Skeletal muscle satellite cell (primary cell): ENCODE results near the gene NFKBIZ.
"Not testable (repeated sequence)": the region's sequence is repeated elsewhere in the genome, so short reads cannot be mapped to it uniquely, and the experiment has no call there.

ENCODE experiments used
- H3K27me3 ChIP-seq: 2 replicates; pipeline ENCODE4 v1.7.0; 2013; ENCODE audit warnings: low read length; ENCODE audit not compliant: control insufficient read depth, insufficient read depth
- H3K36me3 ChIP-seq: 2 replicates; pipeline ENCODE4 v1.7.0; 2013; ENCODE audit warnings: mild to moderate bottlenecking, control low read depth, low read length; ENCODE audit not compliant: insufficient read depth
- H3K4me1 ChIP-seq: 2 replicates; pipeline ENCODE4 v1.7.0; 2013; ENCODE audit warnings: low read length; ENCODE audit not compliant: control insufficient read depth, insufficient read depth
- H3K4me2 ChIP-seq: 2 replicates; pipeline ENCODE4 v1.7.0; 2013; ENCODE audit warnings: mild to moderate bottlenecking, low read length
- H3K4me3 ChIP-seq: 2 replicates; pipeline ENCODE4 v1.7.0; 2013; ENCODE audit warnings: low read length
- H3K9ac ChIP-seq: 2 replicates; pipeline ENCODE4 v1.7.0; 2013; ENCODE audit warnings: mild to moderate bottlenecking, low read depth, low read length, moderate library complexity
- H3K9me3 ChIP-seq: replicated peaks from 2 replicates; pipeline ENCODE4 v1.7.0; 2013; ENCODE audit warnings: mild to moderate bottlenecking, control low read depth, low read length

Gene NFKBIZ

GRCh38 chr3:101862416-101863165 lies 13.3 kb downstream of the NFKBIZ start:
- Histone ChIP-seq H3K9me3 (no peaks in the 10 kb centered on the region), H3K4me1 (peaks cover 20% of the 10 kb centered on the region), H3K4me3 (no peak overlapping the region), H3K4me2 (no peak overlapping the region), H3K27me3 (no peaks in the 10 kb centered on the region), H3K36me3 (peaks cover 48% of the 10 kb centered on the region), H3K9ac (no peak overlapping the region)

- not testable (repeated sequence) for H3K4me3 ChIP-seq, H3K9ac ChIP-seq, H3K4me2 ChIP-seq, H3K27me3 ChIP-seq, H3K9me3 ChIP-seq
- Histone ChIP-seq H3K4me1 (peaks cover 29% of the 10 kb centered on the region), H3K36me3 (peaks cover 24% of the 10 kb centered on the region)
These were observed 15.6 kb downstream of the NFKBIZ start for GRCh38 chr3:101864926-101865325.

- peaks cover 34% of the 10 kb centered on the region for H3K4me1 ChIP-seq
- no peak overlapping the region for H3K4me2 ChIP-seq
- H3K9ac ChIP-seq, result no peak overlapping the region
- peaks cover 14% of the 10 kb centered on the region for H3K36me3 ChIP-seq
- no peaks in the 10 kb centered on the region for H3K27me3 ChIP-seq
- no peaks in the 10 kb centered on the region for H3K9me3 ChIP-seq
- H3K4me3 ChIP-seq, result no peak overlapping the region
These were observed 16.6 kb downstream of the NFKBIZ start for GRCh38 chr3:101865751-101866509.

GRCh38 chr3:101867511-101867910 lies 18.2 kb downstream of the NFKBIZ start:
- no peaks in the 10 kb centered on the region for H3K9me3 ChIP-seq
- no peak overlapping the region for H3K4me3 ChIP-seq
- no peaks in the 10 kb centered on the region for H3K36me3 ChIP-seq
- no peak overlapping the region for H3K9ac ChIP-seq
- peaks cover 34% of the 10 kb centered on the region for H3K4me1 ChIP-seq
- no peaks in the 10 kb centered on the region for H3K27me3 ChIP-seq
- no peak overlapping the region for H3K4me2 ChIP-seq

- no peak overlapping the region for H3K9ac ChIP-seq
- H3K4me2 ChIP-seq, result no peak overlapping the region
- H3K27me3 ChIP-seq, result no peaks in the 10 kb centered on the region
- no peak overlapping the region for H3K4me3 ChIP-seq
- no peaks in the 10 kb centered on the region for H3K36me3 ChIP-seq
- no peaks in the 10 kb centered on the region for H3K9me3 ChIP-seq
- H3K4me1 ChIP-seq, result peaks cover 34% of the 10 kb centered on the region
These were observed 18.7 kb downstream of the NFKBIZ start for GRCh38 chr3:101867996-101868395.

- Histone ChIP-seq H3K36me3 (no peaks in the 10 kb centered on the region), H3K9ac (no peak overlapping the region), H3K9me3 (no peaks in the 10 kb centered on the region), H3K4me2 (no peak overlapping the region), H3K4me1 (peaks cover 41% of the 10 kb centered on the region), H3K4me3 (no peak overlapping the region), H3K27me3 (no peaks in the 10 kb centered on the region)
These were observed 19.5 kb downstream of the NFKBIZ start for GRCh38 chr3:101868534-101869464.

- H3K4me3 ChIP-seq, result no peak overlapping the region
- no peaks in the 10 kb centered on the region for H3K27me3 ChIP-seq
- peaks cover 39% of the 10 kb centered on the region for H3K4me1 ChIP-seq
- no peaks in the 10 kb centered on the region for H3K9me3 ChIP-seq
- no peak overlapping the region for H3K9ac ChIP-seq
- H3K4me2 ChIP-seq, result no peak overlapping the region
- no peaks in the 10 kb centered on the region for H3K36me3 ChIP-seq
These were observed 20.8 kb downstream of the NFKBIZ start for GRCh38 chr3:101870138-101870537.

- Histone ChIP-seq H3K4me1 (peaks cover 23% of the 10 kb centered on the region), H3K4me2 (no peak overlapping the region), H3K4me3 (no peak overlapping the region), H3K9ac (no peak overlapping the region), H3K27me3 (no peaks in the 10 kb centered on the region), H3K36me3 (no peaks in the 10 kb centered on the region), H3K9me3 (no peaks in the 10 kb centered on the region)
These were observed 24.3 kb downstream of the NFKBIZ start for GRCh38 chr3:101873619-101874018.

- H3K9ac ChIP-seq, result no peak overlapping the region
- H3K4me3 ChIP-seq, result no peak overlapping the region
- H3K27me3 ChIP-seq, result no peaks in the 10 kb centered on the region
- no peaks in the 10 kb centered on the region for H3K9me3 ChIP-seq
- H3K4me2 ChIP-seq, result no peak overlapping the region
- peaks cover 6% of the 10 kb centered on the region for H3K4me1 ChIP-seq
- H3K36me3 ChIP-seq, result no peaks in the 10 kb centered on the region
These were observed 26.8 kb downstream of the NFKBIZ start for GRCh38 chr3:101876142-101876541.

GRCh38 chr3:101878589-101878988 lies 29.3 kb downstream of the NFKBIZ start:
- H3K9me3 ChIP-seq, result no peaks in the 10 kb centered on the region
- H3K4me1 ChIP-seq, result peaks cover under 1% of the 10 kb centered on the region
- no peaks in the 10 kb centered on the region for H3K27me3 ChIP-seq
- no peak overlapping the region for H3K4me3 ChIP-seq
- no peaks in the 10 kb centered on the region for H3K36me3 ChIP-seq
- H3K4me2 ChIP-seq, result no peak overlapping the region
- no peak overlapping the region for H3K9ac ChIP-seq

GRCh38 chr3:101879102-101879501 lies 29.8 kb downstream of the NFKBIZ start:
- Histone ChIP-seq H3K9ac (no peak overlapping the region), H3K36me3 (no peaks in the 10 kb centered on the region), H3K4me1 (no peaks in the 10 kb centered on the region), H3K4me2 (no peak overlapping the region), H3K27me3 (no peaks in the 10 kb centered on the region), H3K9me3 (no peaks in the 10 kb centered on the region), H3K4me3 (no peak overlapping the region)
